Common myeloid progenitor, CD34-positive (primary cell): Measurements from ENCODE around the gene PLPPR1.

ENCODE experiments used
- CTCF ChIA-PET: fragments of 350-600 bp; sonication (Branson Sonifier 250); formaldehyde crosslinking; loops from one replicate; lab custom pipeline; 2021; ENCODE audit warnings: antibody characterized with exemption; lab: Charles Lee
- POLR2A ChIA-PET: fragments of 350-600 bp; sonication (Branson Sonifier 250); formaldehyde crosslinking; loops from one replicate; lab custom pipeline; 2021; ENCODE audit warnings: antibody characterized with exemption; lab: Charles Lee
- DNase-seq, 3 donors: peaks; one replicate each; pipeline versions ENCODE4 v3.0.0 to v3.0.0-alpha.2; 2013
- H3K27ac ChIP-seq, 2 experiments: 1 replicate in 1 of 2; 2 replicates in 1 of 2; pipeline ENCODE4 v1.7.0; 2013; ENCODE audit warnings: inconsistent platforms in 2 of 2, low read length in 2 of 2, mild to moderate bottlenecking in 2 of 2, low read depth in 1 of 2, moderate library complexity in 1 of 2; ENCODE audit not compliant: severe bottlenecking in 2 of 2, insufficient read depth in 1 of 2, poor library complexity in 1 of 2
- H3K27me3 ChIP-seq, 5 experiments: replicated peaks in 2 of 5; 1 replicate in 3 of 5; 2 replicates in 2 of 5; pipeline versions ENCODE4 v1.6.1 to v1.7.0; 2013; ENCODE audit warnings: low read length in 4 of 5, mild to moderate bottlenecking in 2 of 5, moderate library complexity in 2 of 5, inconsistent platforms in 1 of 5; ENCODE audit not compliant: insufficient read depth in 5 of 5, control insufficient read depth in 4 of 5
- H3K36me3 ChIP-seq, 4 experiments: 1 replicate in 2 of 4; 2 replicates in 2 of 4; pipeline versions ENCODE4 v1.6.1 to v1.7.0; 2013; ENCODE audit warnings: low read length in 3 of 4, control low read depth in 1 of 4, mild to moderate bottlenecking in 1 of 4; ENCODE audit not compliant: control insufficient read depth in 4 of 4, insufficient read depth in 4 of 4
- H3K4me1 ChIP-seq, 4 experiments: 1 replicate in 3 of 4; 2 replicates in 1 of 4; pipeline versions ENCODE4 v1.6.1 to v1.7.1; 2013; ENCODE audit warnings: low read length in 3 of 4, mild to moderate bottlenecking in 3 of 4, control low read depth in 1 of 4, inconsistent platforms in 1 of 4, moderate library complexity in 1 of 4; ENCODE audit not compliant: control insufficient read depth in 4 of 4, insufficient read depth in 4 of 4; ENCODE audit errors: control extremely low read depth in 1 of 4
- H3K4me3 ChIP-seq, 7 experiments: 1 replicate in 4 of 7; 2 replicates in 3 of 7; pipeline versions ENCODE4 v1.5.1 to v1.7.0; 2013; ENCODE audit warnings: mild to moderate bottlenecking in 7 of 7, low read length in 6 of 7, moderate library complexity in 6 of 7, inconsistent platforms in 2 of 7, low read depth in 2 of 7, control low read depth in 1 of 7; ENCODE audit not compliant: insufficient read depth in 4 of 7, control insufficient read depth in 1 of 7; ENCODE audit errors: extremely low read depth in 1 of 7
- H3K9me3 ChIP-seq, 5 experiments: 1 replicate in 4 of 5; 2 replicates in 1 of 5; pipeline versions ENCODE4 v1.6.1 to v1.7.1; 2013; ENCODE audit warnings: low read length in 4 of 5, mild to moderate bottlenecking in 2 of 5, inconsistent platforms in 1 of 5, low read depth in 1 of 5, moderate library complexity in 1 of 5; ENCODE audit not compliant: control insufficient read depth in 4 of 5, insufficient read depth in 2 of 5; ENCODE audit errors: control extremely low read depth in 1 of 5
- WGBS: methylation state at CpG from one replicate; pipeline ENCODE4 v1.1.5; 2013; ENCODE audit not compliant: insufficient coverage; 5-methylcytosine and 5-hydroxymethylcytosine counted together

Gene PLPPR1

GRCh38 chr9:101064206-101064605, 35.7 kb downstream of the PLPPR1 start:
- H3K4me3 ChIP-seq: no peak overlapping the region
- no peak overlapping the region for H3K27ac ChIP-seq
- H3K27me3 ChIP-seq: peaks cover 0 to 2% (median 0%) of the 10 kb centered on the region in 5 experiments
- POLR2A ChIA-PET: no interaction called here
- DNase-seq: no peak
- no peaks in the 10 kb centered on the region for H3K36me3 ChIP-seq
- H3K4me1 ChIP-seq: no peaks in the 10 kb centered on the region
- no peaks in the 10 kb centered on the region for H3K9me3 ChIP-seq
- CTCF ChIA-PET: no interaction called here

- ChIA-PET CTCF (no interaction called here), POLR2A (no interaction called here)
- no CpG with 5 or more reads among the region's 1 CpG for WGBS
- Histone ChIP-seq H3K36me3 (no peaks in the 10 kb centered on the region), H3K27ac (no peak overlapping the region), H3K4me1 (no peaks in the 10 kb centered on the region), H3K9me3 (no peaks in the 10 kb centered on the region), H3K4me3 (no peak overlapping the region), H3K27me3 (peaks cover 0 to 2% (median 0%) of the 10 kb centered on the region in 5 experiments)
- DNase-seq: no peak
These were observed 37.4 kb downstream of the PLPPR1 start for GRCh38 chr9:101065930-101066329.

- WGBS: 100% methylated on average over 1 of the region's 1 CpG
- ChIA-PET POLR2A (no interaction called here), CTCF (no interaction called here)
- DNase-seq: no peak
- Histone ChIP-seq H3K27ac (no peak overlapping the region), H3K9me3 (no peaks in the 10 kb centered on the region), H3K36me3 (no peaks in the 10 kb centered on the region), H3K27me3 (peaks cover 0 to 2% (median 0%) of the 10 kb centered on the region in 5 experiments), H3K4me1 (no peaks in the 10 kb centered on the region), H3K4me3 (no peak overlapping the region)
These were observed 40.2 kb downstream of the PLPPR1 start for GRCh38 chr9:101068696-101069095.

GRCh38 chr9:101072259-101072658, 43.7 kb downstream of the PLPPR1 start:
- WGBS: 90% methylated on average over 2 of the region's 3 CpGs
- CTCF ChIA-PET: interaction anchor here (1.4 kb wide), 1 partner anchor 21 kb away, joined by 4 read pairs; no protein-coding TSS in a partner anchor

GRCh38 chr9:101073122-101073521, 44.6 kb downstream of the PLPPR1 start:
- Histone ChIP-seq H3K27ac (no peak overlapping the region), H3K4me3 (no peak overlapping the region), H3K36me3 (no peaks in the 10 kb centered on the region), H3K9me3 (no peaks in the 10 kb centered on the region), H3K4me1 (no peaks in the 10 kb centered on the region), H3K27me3 (peaks cover 0 to 2% (median 0%) of the 10 kb centered on the region in 5 experiments)
- 29% methylated on average over 1 of the region's 2 CpGs for WGBS
- CTCF ChIA-PET: interaction anchor here (0.6 to 0.9 kb wide), 2 partner anchors 12 to 165 kb away, joined by 3 read pairs; no protein-coding TSS in a partner anchor
- POLR2A ChIA-PET: no interaction called here
- no peak for DNase-seq

More at GRCh38 chr9:101072259-101072658, 43.7 kb downstream of the PLPPR1 start:
- Histone ChIP-seq H3K4me1 (no peaks in the 10 kb centered on the region), H3K4me3 (no peak overlapping the region), H3K27ac (no peak overlapping the region), H3K36me3 (no peaks in the 10 kb centered on the region), H3K9me3 (no peaks in the 10 kb centered on the region), H3K27me3 (peaks cover 0 to 2% (median 0%) of the 10 kb centered on the region in 5 experiments)
- POLR2A ChIA-PET: no interaction called here
- no peak for DNase-seq

GRCh38 chr9:101081641-101082040, 53.1 kb downstream of the PLPPR1 start:
- POLR2A ChIA-PET: no interaction called here
- no peaks in the 10 kb centered on the region for H3K27me3 ChIP-seq
- no peaks in the 10 kb centered on the region for H3K9me3 ChIP-seq
- H3K4me3 ChIP-seq: no peak overlapping the region
- no peak for DNase-seq
- WGBS: 100% methylated on average over 2 of the region's 3 CpGs
- H3K36me3 ChIP-seq: no peaks in the 10 kb centered on the region
- CTCF ChIA-PET: no interaction called here
- H3K4me1 ChIP-seq: no peaks in the 10 kb centered on the region
- H3K27ac ChIP-seq: no peak overlapping the region

GRCh38 chr9:101083448-101084202, 55.1 kb downstream of the PLPPR1 start:
- no peaks in the 10 kb centered on the region for H3K36me3 ChIP-seq
- no peak for DNase-seq
- H3K9me3 ChIP-seq: no peaks in the 10 kb centered on the region
- no peak overlapping the region for H3K27ac ChIP-seq
- H3K4me1 ChIP-seq: no peaks in the 10 kb centered on the region
- H3K27me3 ChIP-seq: no peaks in the 10 kb centered on the region
- 83% methylated on average over 1 of the region's 5 CpGs for WGBS
- CTCF ChIA-PET: no interaction called here
- POLR2A ChIA-PET: no interaction called here
- no peak overlapping the region for H3K4me3 ChIP-seq
